Glutamatergic neuron (in vitro differentiated cells): ENCODE measurements around the gene ATMIN. TPM values are rescaled to one million over a fixed set of nuclear protein-coding genes. Genes with fewer than 3 reads are reported as not detected.
A peak's percentile ranks its signal among the peaks of the same experiment; 100 is the strongest.

Source experiments
- DNase-seq: peaks from one replicate; pipeline ENCODE4 v3.0.0; 2022
- H3K27ac Mint-ChIP-seq: one replicate; pipeline ENCODE4 v1.8.0; 2020; ENCODE audit warnings: mild to moderate bottlenecking, mixed read lengths, inconsistent platforms; ENCODE audit not compliant: unreplicated experiment
- H3K27me3 Mint-ChIP-seq: one replicate; pipeline ENCODE4 v1.8.0; 2020; ENCODE audit warnings: mild to moderate bottlenecking, moderate library complexity, mixed read lengths, inconsistent platforms; ENCODE audit not compliant: unreplicated experiment
- H3K36me3 Mint-ChIP-seq: one replicate; pipeline ENCODE4 v1.8.0; 2020; ENCODE audit warnings: mild to moderate bottlenecking, mixed read lengths, inconsistent platforms; ENCODE audit not compliant: unreplicated experiment
- H3K4me1 Mint-ChIP-seq: one replicate; pipeline ENCODE4 v1.8.0; 2020; ENCODE audit warnings: mild to moderate bottlenecking, low read depth, mixed read lengths, inconsistent platforms; ENCODE audit not compliant: unreplicated experiment
- H3K4me3 Mint-ChIP-seq: one replicate; pipeline ENCODE4 v1.8.0; 2020; ENCODE audit warnings: mild to moderate bottlenecking, mixed read lengths, inconsistent platforms; ENCODE audit not compliant: unreplicated experiment
- H3K9me3 Mint-ChIP-seq: one replicate; pipeline ENCODE4 v1.8.0; 2020; ENCODE audit warnings: mild to moderate bottlenecking, moderate library complexity, mixed read lengths, inconsistent platforms; ENCODE audit not compliant: unreplicated experiment
- long read RNA-seq: library from polyadenylated mRNA; unstranded; transcript quantifications from one replicate; pipeline ENCODE4 v2.0.0, GENCODE V29; 2020; ENCODE audit not compliant: unreplicated experiment
- total RNA-seq: library from RNA; stranded (reverse); fragmentation: NEBNext Ultra II Directional; extraction: Animal tissue kit (Norgen Biotek cat#: 25700); gene quantifications from one replicate; pipeline ENCODE4 v1.2.1, GENCODE V29; 2021; ENCODE audit not compliant: unreplicated experiment
- TF ChIP-seq, protein P1 (sequence below): fragments of 200-600 bp; sonication (generic); IDR thresholded peaks from one replicate; pipeline ENCODE4 v1.5.0; 2021; ENCODE audit not compliant: partially characterized antibody, unreplicated experiment

Gene ATMIN, protein sequence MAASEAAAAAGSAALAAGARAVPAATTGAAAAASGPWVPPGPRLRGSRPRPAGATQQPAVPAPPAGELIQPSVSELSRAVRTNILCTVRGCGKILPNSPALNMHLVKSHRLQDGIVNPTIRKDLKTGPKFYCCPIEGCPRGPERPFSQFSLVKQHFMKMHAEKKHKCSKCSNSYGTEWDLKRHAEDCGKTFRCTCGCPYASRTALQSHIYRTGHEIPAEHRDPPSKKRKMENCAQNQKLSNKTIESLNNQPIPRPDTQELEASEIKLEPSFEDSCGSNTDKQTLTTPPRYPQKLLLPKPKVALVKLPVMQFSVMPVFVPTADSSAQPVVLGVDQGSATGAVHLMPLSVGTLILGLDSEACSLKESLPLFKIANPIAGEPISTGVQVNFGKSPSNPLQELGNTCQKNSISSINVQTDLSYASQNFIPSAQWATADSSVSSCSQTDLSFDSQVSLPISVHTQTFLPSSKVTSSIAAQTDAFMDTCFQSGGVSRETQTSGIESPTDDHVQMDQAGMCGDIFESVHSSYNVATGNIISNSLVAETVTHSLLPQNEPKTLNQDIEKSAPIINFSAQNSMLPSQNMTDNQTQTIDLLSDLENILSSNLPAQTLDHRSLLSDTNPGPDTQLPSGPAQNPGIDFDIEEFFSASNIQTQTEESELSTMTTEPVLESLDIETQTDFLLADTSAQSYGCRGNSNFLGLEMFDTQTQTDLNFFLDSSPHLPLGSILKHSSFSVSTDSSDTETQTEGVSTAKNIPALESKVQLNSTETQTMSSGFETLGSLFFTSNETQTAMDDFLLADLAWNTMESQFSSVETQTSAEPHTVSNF
- 61.5 TPM for total RNA-seq
- long read RNA-seq, full-length matches to known transcripts, result 3 of 4 reads
- long read RNA-seq, partial matches to known transcripts, result 0 of 4 reads
- long read RNA-seq, other reads (novel, unspliced or antisense), result 1 of 4 reads

DNA sequence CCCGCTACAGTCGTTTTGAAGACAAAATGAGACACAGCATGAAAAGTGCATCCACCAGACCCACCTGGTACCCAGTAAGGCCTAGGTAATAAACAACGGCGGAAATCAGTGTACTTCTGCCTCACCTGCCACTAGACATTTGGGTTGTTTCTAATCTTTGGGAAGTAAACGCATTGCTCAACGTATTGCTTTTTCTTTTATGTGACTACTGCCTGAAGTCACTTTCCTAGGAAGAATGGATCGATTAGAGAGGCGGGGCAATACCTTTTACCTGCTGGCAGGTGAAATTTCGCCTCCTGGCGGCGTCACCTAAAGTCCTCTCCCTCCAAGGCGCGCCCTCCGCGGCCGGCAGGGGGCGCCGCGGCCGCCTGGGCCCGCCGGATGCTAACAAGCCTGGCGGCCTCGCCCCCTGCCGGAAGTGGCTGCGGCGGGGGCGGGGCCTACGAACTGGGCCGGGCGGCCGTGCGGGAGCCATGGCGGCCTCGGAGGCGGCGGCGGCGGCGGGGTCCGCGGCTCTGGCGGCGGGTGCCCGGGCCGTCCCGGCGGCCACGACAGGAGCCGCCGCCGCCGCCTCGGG lies at the start of gene ATMIN:
Gene ATMIN, plus strand, starts transcription at position 445 of the 577 bp plus-strand sequence. Its CDS starts 29 bp downstream, at position 474.
- H3K36me3 Mint-ChIP-seq, result no peaks in the 10 kb centered on the region
- peaks cover 2% of the 10 kb centered on the region for H3K27me3 Mint-ChIP-seq

DNA sequence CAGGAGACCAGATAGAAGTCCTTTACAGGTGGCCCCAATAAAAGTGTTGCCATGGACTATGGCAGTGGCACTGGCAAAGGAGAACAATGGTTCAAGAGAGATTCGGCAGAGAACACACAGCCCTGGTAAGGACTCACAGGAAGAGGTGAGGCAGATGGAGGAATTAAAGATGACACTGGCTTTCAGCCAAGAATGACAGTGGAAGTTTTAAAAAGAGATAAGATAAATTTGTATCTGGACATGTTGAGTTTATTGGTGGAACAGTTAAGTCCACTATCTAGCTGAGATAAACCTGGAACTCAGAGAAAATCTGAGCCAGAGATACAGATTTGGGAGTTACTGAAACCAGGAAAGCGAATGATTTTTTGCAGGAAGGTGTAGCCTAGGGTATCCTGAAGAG lies 49.1 kb upstream of the ATMIN start:
- no peaks in the 10 kb centered on the region for H3K36me3 Mint-ChIP-seq
- H3K4me1 Mint-ChIP-seq, result peaks cover 7% of the 10 kb centered on the region
- no peak for DNase-seq
- no peak overlapping the region for H3K4me3 Mint-ChIP-seq
- TF ChIP-seq, protein P1, sequence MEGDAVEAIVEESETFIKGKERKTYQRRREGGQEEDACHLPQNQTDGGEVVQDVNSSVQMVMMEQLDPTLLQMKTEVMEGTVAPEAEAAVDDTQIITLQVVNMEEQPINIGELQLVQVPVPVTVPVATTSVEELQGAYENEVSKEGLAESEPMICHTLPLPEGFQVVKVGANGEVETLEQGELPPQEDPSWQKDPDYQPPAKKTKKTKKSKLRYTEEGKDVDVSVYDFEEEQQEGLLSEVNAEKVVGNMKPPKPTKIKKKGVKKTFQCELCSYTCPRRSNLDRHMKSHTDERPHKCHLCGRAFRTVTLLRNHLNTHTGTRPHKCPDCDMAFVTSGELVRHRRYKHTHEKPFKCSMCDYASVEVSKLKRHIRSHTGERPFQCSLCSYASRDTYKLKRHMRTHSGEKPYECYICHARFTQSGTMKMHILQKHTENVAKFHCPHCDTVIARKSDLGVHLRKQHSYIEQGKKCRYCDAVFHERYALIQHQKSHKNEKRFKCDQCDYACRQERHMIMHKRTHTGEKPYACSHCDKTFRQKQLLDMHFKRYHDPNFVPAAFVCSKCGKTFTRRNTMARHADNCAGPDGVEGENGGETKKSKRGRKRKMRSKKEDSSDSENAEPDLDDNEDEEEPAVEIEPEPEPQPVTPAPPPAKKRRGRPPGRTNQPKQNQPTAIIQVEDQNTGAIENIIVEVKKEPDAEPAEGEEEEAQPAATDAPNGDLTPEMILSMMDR, result no peak
- H3K27me3 Mint-ChIP-seq, result no peaks in the 10 kb centered on the region
- H3K9me3 Mint-ChIP-seq, result no peaks in the 10 kb centered on the region
- H3K27ac Mint-ChIP-seq, result no peak overlapping the region

More for the DNA sequence above, at the start of gene ATMIN:
- H3K27ac Mint-ChIP-seq, result peak within 1 kb of the TSS; percentile 89
- H3K9me3 Mint-ChIP-seq, result peaks cover 12% of the 10 kb centered on the region
- peak within 1 kb of the TSS; percentile 93 for H3K4me3 Mint-ChIP-seq
- H3K4me1 Mint-ChIP-seq, result peaks cover 17% of the 10 kb centered on the region
- TF ChIP-seq, protein P1, result peak; percentile 95
- peak; percentile 92 for DNase-seq

DNA sequence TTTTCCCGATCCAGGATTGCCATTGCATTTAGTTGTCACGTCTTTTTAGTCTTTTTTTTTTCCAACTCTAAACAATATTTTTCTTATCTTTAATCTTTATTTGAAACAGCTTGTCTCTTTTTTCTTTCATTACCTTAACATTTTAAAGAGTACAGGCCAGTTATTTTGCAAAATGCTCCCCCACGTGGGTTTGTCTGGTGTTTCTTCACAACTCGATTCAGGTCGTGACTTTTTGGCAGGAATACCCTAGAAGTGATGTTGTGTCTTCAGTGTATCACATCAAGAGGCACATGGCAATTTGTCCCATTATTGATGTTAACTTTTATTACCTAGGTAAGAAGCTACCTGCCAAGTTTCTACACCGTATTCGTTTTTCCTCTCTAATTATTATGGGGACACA lies 46.9 kb upstream of the ATMIN start:
- H3K4me1 Mint-ChIP-seq, result peaks cover 20% of the 10 kb centered on the region
- no peak overlapping the region for H3K27ac Mint-ChIP-seq

DNA sequence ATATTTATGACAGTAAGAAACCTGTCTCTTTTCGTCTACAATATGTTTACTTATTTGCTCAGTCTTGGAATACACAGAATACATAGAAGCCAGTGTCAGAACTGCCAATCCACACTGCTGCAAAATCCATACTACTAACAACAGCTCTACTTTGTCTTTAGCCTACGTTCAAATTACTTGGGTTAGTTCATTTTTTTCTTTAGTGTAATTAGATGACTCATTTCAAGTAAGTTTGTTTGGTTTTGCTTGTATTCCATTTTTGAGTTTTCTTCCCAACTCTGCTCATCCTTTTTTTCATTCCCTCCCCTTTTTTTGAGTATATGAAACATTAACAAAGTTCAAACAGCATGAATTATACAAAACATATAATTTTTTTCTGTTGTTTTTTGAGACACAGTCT lies 45.8 kb upstream of the ATMIN start:
- peaks cover 4% of the 10 kb centered on the region for H3K27me3 Mint-ChIP-seq
- peaks cover 27% of the 10 kb centered on the region for H3K4me1 Mint-ChIP-seq
- H3K27ac Mint-ChIP-seq, result no peak overlapping the region
- TF ChIP-seq, protein P1, result no peak
- peaks cover 6% of the 10 kb centered on the region for H3K9me3 Mint-ChIP-seq
- no peak overlapping the region for H3K4me3 Mint-ChIP-seq
- no peak for DNase-seq
- no peaks in the 10 kb centered on the region for H3K36me3 Mint-ChIP-seq

More for the DNA sequence above, 46.9 kb upstream of the ATMIN start:
- DNase-seq, result no peak
- no peaks in the 10 kb centered on the region for H3K36me3 Mint-ChIP-seq
- no peak overlapping the region for H3K4me3 Mint-ChIP-seq
- TF ChIP-seq, protein P1, result no peak
- H3K9me3 Mint-ChIP-seq, result peaks cover 1% of the 10 kb centered on the region
- no peaks in the 10 kb centered on the region for H3K27me3 Mint-ChIP-seq
